H9 (cell line): ENCODE measurements around the gene C8G. TPM values are rescaled to one million over a fixed set of nuclear protein-coding genes. Genes with fewer than 3 reads are reported as not detected.

Source experiments
- DNase-seq: peaks from one replicate; pipeline ENCODE4 v3.0.0-alpha.2; 2017
- H2AFZ ChIP-seq: one replicate; pipeline ENCODE4 v1.6.1; 2013; ENCODE audit warnings: mild to moderate bottlenecking, low read length, control low read depth, moderate library complexity
- H2AK5ac ChIP-seq: 2 replicates; pipeline ENCODE4 v1.6.1; 2013; ENCODE audit warnings: low read length, control low read depth, mixed read lengths; ENCODE audit not compliant: insufficient read length
- H2BK120ac ChIP-seq: one replicate; pipeline ENCODE4 v1.6.1; 2013; ENCODE audit warnings: low read depth, mild to moderate bottlenecking, low read length, control low read depth, inconsistent platforms; ENCODE audit not compliant: poor library complexity, severe bottlenecking
- H2BK12ac ChIP-seq: 2 replicates; pipeline ENCODE4 v1.6.1; 2013; ENCODE audit warnings: low read length, control low read depth, mixed read lengths, low read depth; ENCODE audit not compliant: insufficient read length
- H2BK15ac ChIP-seq: 2 replicates; pipeline ENCODE4 v1.6.1; 2013; ENCODE audit warnings: low read depth, low read length, control low read depth
- H2BK20ac ChIP-seq: one replicate; pipeline ENCODE4 v1.6.1; 2013; ENCODE audit warnings: low read depth, mild to moderate bottlenecking, low read length, control low read depth, inconsistent platforms; ENCODE audit not compliant: poor library complexity, severe bottlenecking
- H2BK5ac ChIP-seq: 2 replicates; pipeline ENCODE4 v1.6.1; 2013; ENCODE audit warnings: low read length, control low read depth, mixed read lengths; ENCODE audit not compliant: insufficient read length
- H3K14ac ChIP-seq: 2 replicates; pipeline ENCODE4 v1.6.1; 2013; ENCODE audit warnings: low read length, control low read depth; ENCODE audit not compliant: insufficient read depth
- H3K18ac ChIP-seq: 2 replicates; pipeline ENCODE4 v1.6.1; 2013; ENCODE audit warnings: low read depth, mild to moderate bottlenecking, mixed read lengths, low read length, control low read depth; ENCODE audit not compliant: insufficient read length
- H3K23ac ChIP-seq: 2 replicates; pipeline ENCODE4 v1.6.1; 2013; ENCODE audit warnings: low read length, control low read depth, mixed read lengths, low read depth; ENCODE audit not compliant: insufficient read length
- H3K23me2 ChIP-seq: 2 replicates; pipeline ENCODE4 v1.6.1; 2013; ENCODE audit warnings: low read depth, mild to moderate bottlenecking, mixed read lengths, low read length, control low read depth; ENCODE audit not compliant: insufficient read length, poor library complexity, severe bottlenecking
- H3K27ac ChIP-seq: 2 replicates; pipeline ENCODE4 v1.5.1; 2013; ENCODE audit warnings: low read length, control low read depth, mixed read lengths, low read depth; ENCODE audit not compliant: insufficient read length
- H3K27me3 ChIP-seq: 2 replicates; pipeline ENCODE4 v1.6.1; 2013; ENCODE audit warnings: low read length, control low read depth, inconsistent platforms; ENCODE audit not compliant: insufficient read depth
- H3K4ac ChIP-seq: 2 replicates; pipeline ENCODE4 v1.6.1; 2013; ENCODE audit warnings: low read depth, mild to moderate bottlenecking, control low read depth, inconsistent platforms, low read length, moderate library complexity
- H3K4me1 ChIP-seq: 2 replicates; pipeline ENCODE4 v1.6.1; 2013; ENCODE audit warnings: low read length, control low read depth, inconsistent platforms; ENCODE audit not compliant: insufficient read depth
- H3K4me2 ChIP-seq: 2 replicates; pipeline ENCODE4 v1.6.1; 2013; ENCODE audit warnings: low read length, control low read depth, mixed read lengths; ENCODE audit not compliant: insufficient read length, insufficient read depth
- H3K56ac ChIP-seq: 2 replicates; pipeline ENCODE4 v1.6.1; 2013; ENCODE audit warnings: low read depth, mild to moderate bottlenecking, mixed read lengths, low read length, control low read depth; ENCODE audit not compliant: insufficient read length
- H3K79me1 ChIP-seq: 2 replicates; pipeline ENCODE4 v1.6.1; 2013; ENCODE audit warnings: low read depth, mild to moderate bottlenecking, moderate library complexity, low read length, control low read depth, inconsistent platforms; ENCODE audit not compliant: insufficient read depth, poor library complexity, severe bottlenecking
- H3K79me2 ChIP-seq: 2 replicates; pipeline ENCODE4 v1.6.1; 2013; ENCODE audit warnings: low read length, control low read depth, inconsistent platforms; ENCODE audit not compliant: insufficient read depth
- H3K9ac ChIP-seq: 2 replicates; pipeline ENCODE4 v1.6.1; 2013; ENCODE audit warnings: low read length, control low read depth, mixed read lengths; ENCODE audit not compliant: insufficient read length; ENCODE audit errors: extremely low read depth
- H3K9me3 ChIP-seq: one replicate; pipeline ENCODE4 v1.6.1; 2013; ENCODE audit warnings: low read depth, low read length, inconsistent platforms; ENCODE audit not compliant: control insufficient read depth
- H3T11ph ChIP-seq: one replicate; pipeline ENCODE4 v1.6.1; 2013; ENCODE audit warnings: mild to moderate bottlenecking, low read length, control low read depth, inconsistent platforms
- H4K20me1 ChIP-seq: one replicate; pipeline ENCODE4 v1.6.1; 2013; ENCODE audit not compliant: control insufficient read depth, insufficient read length, insufficient read depth
- H4K5ac ChIP-seq: 2 replicates; pipeline ENCODE4 v1.6.1; 2013; ENCODE audit warnings: low read depth, mild to moderate bottlenecking, mixed read lengths, low read length, control low read depth; ENCODE audit not compliant: insufficient read length
- H4K8ac ChIP-seq: replicated peaks from 2 replicates; pipeline ENCODE4 v1.6.1; 2013; ENCODE audit warnings: low read length, control low read depth, mixed read lengths, low read depth; ENCODE audit not compliant: insufficient read length
- H4K91ac ChIP-seq: 2 replicates; pipeline ENCODE4 v1.6.1; 2013; ENCODE audit warnings: low read depth, mild to moderate bottlenecking, moderate library complexity, mixed read lengths, low read length, control low read depth; ENCODE audit not compliant: insufficient read length
- H3K27ac Mint-ChIP-seq, 3 experiments: 2 replicates in 2 of 3; 3 replicates in 1 of 3; pipeline ENCODE4 v1.8.0; 2020 to 2021; ENCODE audit warnings: mixed read lengths in 3 of 3, mild to moderate bottlenecking in 1 of 3, moderate library complexity in 1 of 3
- H3K27me3 Mint-ChIP-seq: 2 replicates; pipeline ENCODE4 v1.8.0; 2021; ENCODE audit warnings: low read depth, mild to moderate bottlenecking, moderate library complexity, mixed read lengths
- H3K36me3 Mint-ChIP-seq, 3 experiments: 2 replicates in 2 of 3; 3 replicates in 1 of 3; pipeline ENCODE4 v1.8.0; 2020 to 2021; ENCODE audit warnings: low read depth in 3 of 3, mixed read lengths in 3 of 3; ENCODE audit not compliant: insufficient read depth in 1 of 3
- H3K4me1 Mint-ChIP-seq, 2 experiments: 2 replicates each; pipeline ENCODE4 v1.8.0; 2020; ENCODE audit warnings: mixed read lengths in 2 of 2
- H3K4me3 Mint-ChIP-seq, 2 experiments: 2 replicates in 1 of 2; 3 replicates in 1 of 2; pipeline ENCODE4 v1.8.0; 2020 to 2021; ENCODE audit warnings: mild to moderate bottlenecking in 2 of 2, mixed read lengths in 2 of 2, moderate library complexity in 1 of 2
- H3K9me3 Mint-ChIP-seq, 2 experiments: 2 replicates in 1 of 2; 3 replicates in 1 of 2; pipeline ENCODE4 v1.8.0; 2020; ENCODE audit warnings: mild to moderate bottlenecking in 2 of 2, mixed read lengths in 2 of 2, moderate library complexity in 1 of 2
- CTCF ChIP-seq: fragments of 200-600 bp; sonication (generic); conservative IDR thresholded peaks from 3 replicates; pipeline ENCODE4 v1.8.0; 2021; ENCODE audit warnings: antibody characterized with exemption, mild to moderate bottlenecking
- WGBS: extraction: QIAGEN DNeasy Blood & Tissue Kit; methylation state at CpG from one replicate; pipeline ENCODE4 v1.1.7; 2013; ENCODE audit warnings: missing lambda C conversion rate, low lambda C conversion rate, mixed read lengths; ENCODE audit not compliant: insufficient read length; ENCODE audit errors: extremely low coverage; 5-methylcytosine and 5-hydroxymethylcytosine counted together
- total RNA-seq: library from RNA; stranded (reverse); gene quantifications from 2 replicates; pipeline ENCODE4 v1.2.1, GENCODE V29; 2021

C8G gene
- total RNA-seq, 1 experiment from 2014 or later = 0.96 TPM

GRCh38 chr9:136923881-136924280 lies 21.2 kb upstream of the C8G start:
- WGBS = no CpG with 5 or more reads among the region's 19 CpGs
- Histone ChIP-seq H2BK20ac (no peak overlapping the region), H3K56ac (no peak overlapping the region), H2AFZ (no peak overlapping the region), H3K23me2 (no peaks in the 10 kb centered on the region), H2BK15ac (no peak overlapping the region), H3K4ac (no peak overlapping the region), H3K18ac (no peak overlapping the region), H3K79me2 (no peaks in the 10 kb centered on the region), H4K20me1 (no peaks in the 10 kb centered on the region), H3K9ac (no peak overlapping the region), H3K14ac (no peak overlapping the region; the same call in 1 of the 2 replicates), H3K23ac (no peak overlapping the region), H4K8ac (no peak overlapping the region), H3K79me1 (no peaks in the 10 kb centered on the region), H2BK5ac (no peak overlapping the region), H2BK120ac (no peak overlapping the region), H3K4me1 (no peaks in the 10 kb centered on the region), H3T11ph (no peak overlapping the region), H2BK12ac (no peak overlapping the region), H3K27ac (no peak overlapping the region), H2AK5ac (no peak overlapping the region), H4K91ac (no peak overlapping the region), H3K27me3 (no peaks in the 10 kb centered on the region), H4K5ac (no peak overlapping the region), H3K9me3 (no peaks in the 10 kb centered on the region), H3K4me2 (no peak overlapping the region)
- peak; percentile 19 for DNase-seq
- no peak for TF ChIP-seq CTCF
- Mint-ChIP-seq H3K9me3 (no peaks in the 10 kb centered on the region), H3K4me3 (no peak overlapping the region; a peak in 1 of 5 replicates), H3K27me3 (no peaks in the 10 kb centered on the region), H3K27ac (no peak overlapping the region), H3K36me3 (peaks cover 21 to 67% (median 63%) of the 10 kb centered on the region in 3 experiments; a peak in 6 of 7 replicates), H3K4me1 (no peaks in the 10 kb centered on the region)
